Sigmoid colon (tissue), 7 donors: Measurements from ENCODE around the gene CANT1. TPM values are rescaled to one million over a fixed set of nuclear protein-coding genes. Genes with fewer than 3 reads are reported as not detected.
A peak's percentile ranks its signal among the peaks of the same experiment; 100 is the strongest.

Experiments used
- DNase-seq: peaks from one replicate; pipeline ENCODE4 v3.0.0-alpha.2; 2019
- H3K27ac ChIP-seq, 4 donors: fragments of 200-600 bp; sonication (generic); one replicate each; pipeline ENCODE4 v1.5.1; 2016 to 2019; ENCODE audit warnings: mild to moderate bottlenecking in 1 of 4
- H3K27me3 ChIP-seq, 3 donors: fragments of 200-600 bp; sonication (generic); one replicate each; pipeline ENCODE4 v1.5.1; 2019; ENCODE audit warnings: mild to moderate bottlenecking in 1 of 3
- H3K36me3 ChIP-seq, 4 donors: fragments of 200-600 bp; sonication (generic); one replicate each; pipeline ENCODE4 v1.5.1; 2016 to 2019
- H3K4me1 ChIP-seq, 4 donors: fragments of 200-600 bp; sonication (generic); one replicate each; pipeline ENCODE4 v1.5.1; 2017 to 2019
- H3K4me3 ChIP-seq, 4 donors: fragments of 200-600 bp; sonication (generic); one replicate each; pipeline ENCODE4 v1.5.1; 2017 to 2019; ENCODE audit warnings: mild to moderate bottlenecking in 2 of 4, moderate library complexity in 1 of 4
- H3K9me3 ChIP-seq, 4 donors: fragments of 200-600 bp in 3 of 4; sonication (generic) in 3 of 4; one replicate each; pipeline versions ENCODE4 v1.5.1 to v1.6.1; 2013 to 2019
- EP300 ChIP-seq, 4 donors: sonication (generic); formaldehyde crosslinking; IDR thresholded peaks; one replicate each; pipeline ENCODE4 v1.6.1; 2017; ENCODE audit warnings: antibody characterized with exemption in 4 of 4
- POLR2A ChIP-seq, 2 donors: fragments of 450-650 bp; IDR thresholded peaks; one replicate each; pipeline ENCODE4 v1.6.1; 2016; ENCODE audit warnings: antibody characterized with exemption in 2 of 2, mild to moderate bottlenecking in 2 of 2, moderate library complexity in 2 of 2
- POLR2AphosphoS5 ChIP-seq, 4 donors: sonication (generic); formaldehyde crosslinking; IDR thresholded peaks; one replicate each; pipeline ENCODE4 v1.6.1; 2017; ENCODE audit warnings: antibody characterized with exemption in 4 of 4
- WGBS, 2 donors: extraction: QIAGEN DNeasy Blood & Tissue Kit; methylation state at CpG; one replicate each; pipeline ENCODE4 v1.1.7; 2013; 5-methylcytosine and 5-hydroxymethylcytosine counted together
- intact Hi-C: fragments of 100-400 bp; cut with DNase I; formaldehyde crosslinking; loops from one replicate; pipeline ENCODE4 v1.15.1; 2023
- polyA plus RNA-seq, 3 donors: library from polyadenylated mRNA; stranded (reverse); fragments of 200-250 nt; gene quantifications; one replicate each; pipeline ENCODE4 v1.2.3, GENCODE V29; 2013
- total RNA-seq, 4 donors: library from RNA; depleted of rRNA; stranded (reverse); fragments of >200 nt; gene quantifications; one replicate each; pipeline ENCODE4 v1.1.0, GENCODE V29; 2016
- TF ChIP-seq, protein P1 (sequence below), 4 experiments: fragments of 450-650 bp in 3 of 4; fragments of 200-600 bp in 1 of 4; IDR thresholded peaks; one replicate each; pipeline ENCODE4 v1.5.1; 2016 to 2019; ENCODE audit warnings: antibody characterized with exemption in 4 of 4, mild to moderate bottlenecking in 3 of 4, moderate library complexity in 2 of 4
- donor health status: healthy with polysubstance abuse.
- donor health status: Bipolar disorder and iron deficiency.
- donor health status: healthy.

The CANT1 gene
- total and polyA plus RNA-seq, 7 donors, result 11.1 to 132 (median 19.1) TPM

DNA sequence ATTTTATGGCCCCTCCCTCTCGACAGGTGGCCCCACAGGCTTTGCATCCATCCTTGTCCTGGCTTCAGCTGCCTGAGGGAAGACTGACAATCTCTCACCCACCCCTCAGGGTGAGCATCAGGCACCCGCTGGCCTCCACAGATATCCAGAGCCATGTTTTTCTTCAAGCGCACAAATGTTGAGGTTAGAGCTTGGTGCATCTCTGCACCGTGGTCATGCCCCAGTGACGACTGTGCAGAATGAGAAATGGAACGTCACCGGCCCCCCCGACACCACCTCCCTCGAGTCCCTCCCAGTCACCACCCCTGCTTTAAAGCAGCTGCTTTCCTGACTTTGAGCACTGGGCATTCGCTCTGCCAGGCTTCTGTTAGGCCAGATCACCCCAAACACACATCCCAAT lies 64.6 kb downstream of the CANT1 start:
- no peaks in the 10 kb centered on the region for H3K27me3 ChIP-seq
- H3K4me3 ChIP-seq, result no peak overlapping the region
- no peaks in the 10 kb centered on the region for H3K9me3 ChIP-seq
- H3K36me3 ChIP-seq, result no peaks in the 10 kb centered on the region
- intact Hi-C loops, result no loop called here
- WGBS, 2 donors, result 76 to 79% methylated on average over 10 of the region's 10 CpGs
- H3K4me1 ChIP-seq, result no peaks in the 10 kb centered on the region
- peak; percentile 64 for DNase-seq
- no peak for TF ChIP-seq POLR2AphosphoS5 (IDR thresholded peaks at IDR 0.05)
- TF ChIP-seq, protein P1, sequence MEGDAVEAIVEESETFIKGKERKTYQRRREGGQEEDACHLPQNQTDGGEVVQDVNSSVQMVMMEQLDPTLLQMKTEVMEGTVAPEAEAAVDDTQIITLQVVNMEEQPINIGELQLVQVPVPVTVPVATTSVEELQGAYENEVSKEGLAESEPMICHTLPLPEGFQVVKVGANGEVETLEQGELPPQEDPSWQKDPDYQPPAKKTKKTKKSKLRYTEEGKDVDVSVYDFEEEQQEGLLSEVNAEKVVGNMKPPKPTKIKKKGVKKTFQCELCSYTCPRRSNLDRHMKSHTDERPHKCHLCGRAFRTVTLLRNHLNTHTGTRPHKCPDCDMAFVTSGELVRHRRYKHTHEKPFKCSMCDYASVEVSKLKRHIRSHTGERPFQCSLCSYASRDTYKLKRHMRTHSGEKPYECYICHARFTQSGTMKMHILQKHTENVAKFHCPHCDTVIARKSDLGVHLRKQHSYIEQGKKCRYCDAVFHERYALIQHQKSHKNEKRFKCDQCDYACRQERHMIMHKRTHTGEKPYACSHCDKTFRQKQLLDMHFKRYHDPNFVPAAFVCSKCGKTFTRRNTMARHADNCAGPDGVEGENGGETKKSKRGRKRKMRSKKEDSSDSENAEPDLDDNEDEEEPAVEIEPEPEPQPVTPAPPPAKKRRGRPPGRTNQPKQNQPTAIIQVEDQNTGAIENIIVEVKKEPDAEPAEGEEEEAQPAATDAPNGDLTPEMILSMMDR (IDR thresholded peaks at IDR 0.05), result no peak
- no peak for TF ChIP-seq POLR2A (IDR thresholded peaks at IDR 0.05)
- no peak for TF ChIP-seq EP300 (IDR thresholded peaks at IDR 0.05)
- H3K27ac ChIP-seq, result no peak overlapping the region

DNA sequence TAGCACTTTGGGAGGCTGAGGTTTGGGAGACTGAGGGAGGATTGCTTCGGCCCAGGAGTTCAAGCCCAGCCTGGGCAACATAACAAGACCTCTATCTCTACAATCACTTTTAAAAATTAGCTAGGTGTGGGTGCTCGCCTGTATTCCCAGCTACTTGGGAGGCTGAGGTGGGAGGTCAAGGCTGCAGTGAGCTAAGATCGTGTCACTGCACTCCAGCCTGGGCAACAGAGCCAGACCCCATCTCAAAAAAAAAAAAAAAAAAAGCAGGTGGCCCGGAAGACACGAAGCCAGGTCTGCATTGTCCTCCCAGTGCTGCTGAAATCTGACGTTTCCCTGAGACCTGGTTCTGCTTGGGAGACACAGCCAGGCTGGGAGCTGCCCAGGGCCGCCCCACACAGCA lies 65.5 kb downstream of the CANT1 start:
- Histone ChIP-seq H3K36me3 (no peaks in the 10 kb centered on the region), H3K4me3 (no peak overlapping the region), H3K27ac (no peak overlapping the region), H3K27me3 (no peaks in the 10 kb centered on the region), H3K4me1 (no peaks in the 10 kb centered on the region), H3K9me3 (no peaks in the 10 kb centered on the region)
- WGBS, 2 donors, result 88 to 93% methylated on average over 7 of the region's 7 CpGs
- DNase-seq, result no peak
- no peak for TF ChIP-seq POLR2A (IDR thresholded peaks at IDR 0.05)
- TF ChIP-seq EP300 (IDR thresholded peaks at IDR 0.05), result no peak
- intact Hi-C loops, result no loop called here

Other genes with a start within 250 kb of the CANT1 start
- 10 to 100 TPM; 26.7 to 38.5 (median 35.2) TPM for gene CYTH1, start 227.5 kb downstream of the CANT1 start, total RNA-seq
- gene CYTH1, start 227.5 kb downstream of the CANT1 start, polyA plus RNA-seq, result 10 to 100 TPM; 56.5 to 83.8 (median 64.3) TPM
- gene USP36, start 168.9 kb downstream of the CANT1 start, total RNA-seq, result 10 to 100 TPM; 18.5 to 49.3 (median 35.9) TPM
- gene USP36, start 168.9 kb downstream of the CANT1 start, polyA plus RNA-seq, result 10 to 100 TPM in 2 of 3 donors, 1 to 10 TPM in 1; 6.7 to 28.6 (median 13.8) TPM
- gene CEP295NL, start 106.6 kb downstream of the CANT1 start, total RNA-seq, result 10 to 100 TPM in 1 of 4 donors, 1 to 10 TPM in 3; 1.3 to 13.8 (median 2.3) TPM
- gene CEP295NL, start 106.6 kb downstream of the CANT1 start, polyA plus RNA-seq, result under 1 TPM in 1 of 3 donors, not detected in 2; 0.89 TPM
- 100 to 1,000 TPM; 142 to 227 (median 151) TPM for gene TIMP2, start 84.4 kb downstream of the CANT1 start, total RNA-seq
- 10 to 100 TPM; 16.4 to 58.8 (median 47.4) TPM for gene TIMP2, start 84.4 kb downstream of the CANT1 start, polyA plus RNA-seq
- gene LGALS3BP, start 29.8 kb downstream of the CANT1 start, total RNA-seq, result 100 to 1,000 TPM; 134 to 277 (median 186) TPM
- gene LGALS3BP, start 29.8 kb downstream of the CANT1 start, polyA plus RNA-seq, result 100 to 1,000 TPM in 2 of 3 donors, 10 to 100 TPM in 1; 92.5 to 415 (median 138) TPM
- gene C1QTNF1, start 14.4 kb upstream of the CANT1 start, total RNA-seq, result 10 to 100 TPM; 14.8 to 31.4 (median 26.2) TPM
- 10 to 100 TPM in 1 of 3 donors, 1 to 10 TPM in 2; 1.4 to 34.6 (median 4.8) TPM for gene C1QTNF1, start 14.4 kb upstream of the CANT1 start, polyA plus RNA-seq
- 10 to 100 TPM; 14.3 to 26.3 (median 14.4) TPM for gene ENGASE, start 65.1 kb upstream of the CANT1 start, total RNA-seq
- 10 to 100 TPM in 2 of 3 donors, 1 to 10 TPM in 1; 7.2 to 55.9 (median 10.6) TPM for gene ENGASE, start 65.1 kb upstream of the CANT1 start, polyA plus RNA-seq